HG03439 (cell line): ENCODE data around the gene PLEKHM3.
A peak's percentile ranks its signal among the peaks of the same experiment; 100 is the strongest.

Source experiments
- ATAC-seq: cut with Tn5 transposase; IDR thresholded peaks from one replicate; pipeline ENCODE4 v1.9.1; 2021; ENCODE audit warnings: mild to moderate bottlenecking, moderate library complexity; ENCODE audit not compliant: unreplicated experiment

The PLEKHM3 gene

DNA sequence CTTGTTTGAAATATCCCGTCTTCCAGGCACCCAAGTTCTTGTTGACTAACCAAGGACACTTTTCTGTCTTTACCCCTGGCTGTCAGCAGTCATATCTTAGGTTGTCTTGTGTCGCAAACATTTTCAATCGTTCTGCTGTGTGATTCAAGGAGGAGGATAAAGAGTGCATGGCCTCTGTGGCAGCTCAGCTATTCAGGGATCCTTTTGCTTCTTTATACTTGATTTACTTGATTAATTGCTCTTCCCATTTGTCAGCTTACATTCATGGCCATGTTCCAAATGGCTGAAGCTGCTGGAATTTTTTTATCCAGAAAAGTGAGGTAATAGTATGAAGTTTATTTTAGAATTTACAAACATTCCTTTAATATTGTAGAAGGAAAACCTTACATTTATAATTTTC is 158.3 kb downstream of the PLEKHM3 start:
- ATAC-seq, result no peak

- ATAC-seq, result no peak
Measured at GRCh38 chr2:207865210-207865609, 160.1 kb downstream of the PLEKHM3 start.

DNA sequence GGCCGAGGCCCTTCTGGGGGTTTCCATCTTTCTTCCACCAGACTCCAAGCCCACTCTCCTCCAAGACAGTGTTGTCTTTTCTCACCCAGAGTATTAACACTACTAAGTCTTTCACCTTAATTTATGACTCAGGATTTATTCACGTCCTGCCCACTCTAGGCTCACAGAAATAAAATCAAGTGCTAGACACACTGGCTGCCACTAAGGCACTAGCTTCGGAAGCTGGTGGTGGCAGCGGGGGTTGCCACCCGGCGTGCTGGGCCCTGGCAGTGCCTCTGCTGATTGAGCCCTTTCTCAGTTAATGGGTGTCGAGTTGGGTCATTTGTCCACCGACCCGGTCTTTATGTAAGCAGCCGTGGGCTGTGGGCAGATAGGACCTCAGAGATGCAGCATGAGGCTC is 162.0 kb downstream of the PLEKHM3 start:
- ATAC-seq, result no peak

- ATAC-seq, result no peak
Measured at GRCh38 chr2:207861789-207862188, 163.5 kb downstream of the PLEKHM3 start.

- ATAC-seq, result no peak
Measured at GRCh38 chr2:207860685-207861084, 164.6 kb downstream of the PLEKHM3 start.

DNA sequence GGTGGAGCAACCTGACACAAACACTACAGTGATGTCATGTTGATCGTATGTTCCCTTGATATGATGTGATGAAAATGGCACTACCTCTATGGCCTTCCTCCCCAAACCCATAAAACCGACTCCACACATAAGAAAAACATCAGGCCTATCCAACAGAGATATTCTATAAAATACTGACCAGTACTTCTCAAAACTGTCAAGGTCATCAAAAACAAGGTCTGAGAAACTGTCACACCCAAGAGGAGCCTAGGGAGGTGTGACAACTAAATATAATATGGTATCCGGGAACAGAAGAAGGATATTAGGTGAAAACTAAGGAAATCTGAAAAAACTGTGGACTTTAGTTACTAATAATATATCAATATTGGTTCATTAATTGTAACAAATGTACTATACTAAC is 169.7 kb downstream of the PLEKHM3 start:
- ATAC-seq, result no peak

DNA sequence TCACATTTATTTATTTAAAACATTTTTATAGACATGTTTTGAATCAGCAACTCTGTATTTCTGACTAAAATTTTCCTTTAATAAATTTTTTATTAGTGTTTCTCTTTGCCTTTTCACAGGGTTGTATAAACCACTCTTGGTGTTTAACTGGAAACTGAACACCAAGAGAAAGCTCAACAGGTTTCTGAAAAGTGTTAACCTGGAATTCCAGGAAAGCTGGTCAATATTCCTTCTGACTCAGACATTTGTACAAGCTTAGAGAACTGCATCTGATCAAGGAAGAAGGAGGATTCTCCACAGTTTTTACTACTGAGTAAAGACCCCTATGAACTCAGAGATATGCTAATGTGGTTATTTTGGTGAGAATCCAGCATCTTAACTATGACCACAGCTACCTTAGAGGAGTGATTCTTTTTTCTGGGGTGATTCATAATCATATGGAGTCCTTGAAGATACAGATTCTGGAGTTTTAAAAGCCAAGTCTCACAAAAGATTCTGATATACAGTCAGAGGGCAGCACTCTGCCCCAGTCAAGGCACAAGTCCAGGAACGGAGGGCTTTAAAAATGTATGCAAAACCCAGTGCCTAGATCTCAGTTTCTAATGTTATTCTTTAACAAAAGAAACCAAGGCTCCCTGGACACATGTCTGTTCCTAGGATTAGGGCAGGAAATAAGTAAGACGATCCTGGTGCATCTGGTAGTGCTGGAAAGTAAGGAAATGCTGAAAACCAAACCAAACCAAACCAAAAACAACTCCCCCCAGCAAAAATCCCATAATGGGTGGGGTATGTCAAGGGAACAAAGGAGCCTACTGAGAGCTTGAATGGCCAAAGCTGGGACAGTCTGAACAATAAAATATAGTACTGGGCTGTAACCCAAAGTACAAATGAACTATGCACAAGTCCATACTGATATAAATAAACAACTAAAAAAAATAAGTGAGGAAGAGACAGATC is 170.6 kb downstream of the PLEKHM3 start:
- ATAC-seq, result no peak

DNA sequence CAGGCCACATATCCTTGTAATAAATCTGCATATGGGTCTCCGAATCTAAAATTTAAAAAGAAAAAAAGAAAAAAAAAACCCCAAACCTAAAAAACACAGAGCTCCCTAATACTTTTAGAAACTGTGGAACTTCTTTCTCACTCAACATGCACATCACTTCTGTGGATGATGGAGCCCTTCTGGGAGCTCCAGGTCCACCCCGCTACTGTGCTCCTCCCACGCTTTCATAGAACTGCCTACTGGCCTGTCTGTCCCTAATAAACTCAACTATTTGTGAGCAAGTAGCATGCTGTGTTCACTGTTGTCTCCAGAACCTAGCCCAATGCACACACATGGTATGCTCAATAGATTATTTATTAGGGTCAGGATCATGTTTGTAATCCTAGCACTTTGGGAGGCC is 172.5 kb downstream of the PLEKHM3 start:
- no peak for ATAC-seq

DNA sequence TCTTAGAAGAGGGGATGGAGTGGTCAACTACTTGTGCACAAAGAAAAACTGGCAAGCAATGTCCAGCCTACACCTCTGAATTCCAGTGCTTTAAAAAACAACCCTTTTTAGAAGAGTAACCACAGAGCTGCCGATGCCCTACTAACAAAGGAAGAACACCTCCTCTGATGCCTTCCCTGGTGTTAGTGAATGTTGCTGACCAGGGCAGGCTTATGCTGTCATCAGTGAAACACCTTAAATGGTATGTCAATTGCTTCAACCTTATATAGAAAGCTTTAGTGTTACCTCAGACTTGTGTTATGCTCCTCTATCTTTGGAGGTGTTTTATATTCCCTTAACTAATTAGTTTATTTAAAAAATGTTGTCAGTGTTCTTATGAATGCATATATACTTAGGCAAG is 175.9 kb downstream of the PLEKHM3 start:
- no peak for ATAC-seq

GRCh38 chr2:207848545-207848928 is 176.8 kb downstream of the PLEKHM3 start:
- ATAC-seq, result no peak

DNA sequence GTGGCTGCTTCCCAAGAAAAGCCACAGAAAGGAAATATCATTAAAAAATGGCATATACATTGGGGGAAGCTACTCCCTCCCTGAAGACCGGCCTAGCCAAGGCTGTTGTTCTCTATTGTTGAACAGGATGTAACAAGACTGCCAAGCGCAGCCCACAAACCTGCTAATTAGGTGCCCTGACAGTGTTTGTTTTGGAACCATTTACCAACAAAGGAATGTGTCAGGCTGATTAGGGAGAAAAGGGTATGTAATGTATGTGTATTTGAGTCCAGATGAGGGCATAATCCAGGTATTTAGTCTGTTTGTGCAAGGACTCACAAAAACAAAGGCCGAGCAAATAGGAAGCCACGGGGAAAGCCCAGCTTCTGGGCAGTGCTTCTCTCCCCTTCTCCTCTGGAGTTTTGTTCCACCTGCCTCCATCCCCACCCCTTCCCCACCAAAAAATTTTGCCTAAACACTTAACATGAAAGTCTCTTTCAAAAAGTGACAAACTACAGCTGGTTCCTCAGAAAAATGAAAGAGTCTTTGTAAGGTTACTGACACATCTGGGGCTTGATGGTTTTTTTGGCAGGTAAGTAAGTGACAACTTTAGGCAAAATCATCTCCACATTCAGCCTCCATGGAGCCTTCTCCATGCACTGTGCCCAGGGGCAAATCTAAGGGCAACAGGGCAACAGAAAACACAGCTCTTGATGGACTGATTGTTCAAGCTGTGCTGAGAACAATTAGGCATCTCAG is 177.4 kb downstream of the PLEKHM3 start:
- no peak for ATAC-seq

DNA sequence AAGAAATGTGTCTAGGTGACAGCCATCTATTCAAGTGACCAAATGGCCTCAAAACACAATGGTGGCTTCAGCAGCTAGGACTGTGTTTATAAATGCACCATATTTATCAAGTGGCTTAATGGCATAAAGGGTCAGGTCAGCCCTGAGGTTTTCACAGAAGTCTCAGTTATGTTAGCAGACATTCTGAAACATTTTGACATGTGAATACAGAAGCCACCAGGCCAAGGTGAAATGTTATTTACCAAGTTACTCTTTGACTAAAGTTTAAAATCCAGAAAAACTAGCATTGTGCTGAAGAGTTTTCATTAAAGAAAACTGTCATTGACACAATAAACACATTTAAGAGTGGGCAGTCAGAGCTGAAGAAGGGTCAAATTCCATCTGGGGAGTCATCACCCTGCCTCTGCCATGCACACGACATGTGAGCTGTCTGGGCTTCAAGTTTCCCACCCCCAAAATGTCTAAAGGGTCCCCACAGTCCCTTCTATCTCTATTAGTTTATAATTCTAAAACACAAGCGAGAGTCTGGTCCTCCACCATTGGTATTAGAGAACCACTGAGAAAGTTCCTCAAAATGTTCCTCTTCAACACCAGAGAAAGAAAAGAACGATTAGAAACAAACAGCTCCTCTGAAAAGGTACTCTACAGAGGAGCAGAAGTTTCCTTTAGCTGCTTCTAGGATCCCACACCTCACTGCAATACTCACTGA is 178.1 kb downstream of the PLEKHM3 start:
- ATAC-seq, result no peak

- no peak for ATAC-seq
Measured at GRCh38 chr2:207845202-207845864, 180.0 kb downstream of the PLEKHM3 start.

DNA sequence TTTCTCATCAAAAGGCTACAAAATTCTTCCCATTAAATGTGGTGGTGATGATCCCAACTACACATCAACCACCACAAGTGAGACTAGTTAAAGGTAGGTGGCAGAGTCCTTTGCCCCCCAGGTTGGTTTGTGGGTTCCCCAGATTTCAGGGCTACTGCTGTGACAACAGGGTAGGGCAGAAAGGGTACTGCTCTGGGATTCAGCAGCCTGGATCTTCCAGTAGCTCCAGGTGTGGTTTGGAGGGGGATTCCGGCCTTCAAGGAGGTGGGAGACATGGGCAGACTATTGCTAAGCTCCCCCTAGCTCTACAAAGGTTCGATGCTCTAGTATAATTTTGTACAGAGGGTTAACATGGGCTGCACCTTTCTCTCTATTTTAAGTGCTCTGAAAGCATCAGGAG is 180.7 kb downstream of the PLEKHM3 start:
- no peak for ATAC-seq

DNA sequence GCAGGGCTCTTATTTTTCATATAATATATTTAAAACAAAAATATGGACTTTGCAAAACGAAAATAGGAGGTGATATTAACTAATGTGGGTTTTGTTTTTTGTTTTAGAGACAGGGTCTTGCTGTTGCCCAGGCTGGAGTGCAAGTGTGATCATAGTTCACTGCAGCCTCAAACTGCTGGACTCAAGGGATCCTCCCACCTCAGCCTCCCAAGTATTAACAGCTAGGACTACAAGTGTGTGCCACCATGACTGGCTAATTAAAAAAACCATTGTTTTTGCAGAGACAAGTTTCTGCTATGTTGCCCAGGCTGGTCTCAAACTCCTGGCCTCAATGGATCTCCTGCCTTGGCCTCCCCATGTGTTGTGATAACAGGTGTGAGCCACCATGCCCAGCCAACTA is 185.2 kb downstream of the PLEKHM3 start:
- ATAC-seq, result no peak

DNA sequence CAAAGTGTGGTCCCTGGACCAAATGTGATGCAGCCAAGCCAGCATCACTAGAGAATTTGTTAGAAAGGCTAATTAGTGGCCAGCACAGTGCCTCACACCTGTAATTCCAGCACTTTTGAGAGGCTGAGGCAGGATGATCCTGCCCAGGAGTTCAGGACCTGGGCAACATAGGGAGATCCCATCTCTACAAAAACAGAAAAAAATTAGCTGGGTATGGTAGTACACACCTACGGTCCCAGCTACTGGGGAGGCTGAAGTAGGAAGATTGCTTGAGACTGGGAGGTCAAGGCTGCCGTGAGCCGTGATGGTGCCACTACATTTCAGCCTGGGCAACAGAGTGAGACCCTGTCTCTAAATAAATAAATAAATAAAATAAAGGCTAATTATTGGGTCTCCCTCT is 185.8 kb downstream of the PLEKHM3 start:
- ATAC-seq, result no peak

DNA sequence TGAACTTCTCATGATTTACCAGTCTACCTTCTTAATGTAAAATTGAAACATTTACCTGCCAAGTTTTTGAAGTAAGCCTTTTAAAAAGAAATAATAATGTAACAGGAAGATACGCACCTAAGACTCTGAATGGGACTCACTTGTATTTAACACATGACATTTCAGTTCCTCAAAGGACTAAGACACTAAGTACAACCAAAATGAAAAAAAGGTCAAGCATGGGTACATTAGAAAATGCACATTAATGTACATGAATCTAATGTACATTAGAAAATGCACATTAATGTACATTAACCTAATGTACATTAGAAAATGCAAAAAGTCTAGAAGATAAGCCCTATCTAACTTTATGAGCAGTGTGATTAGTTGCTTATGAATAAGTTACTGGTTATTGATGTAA is 186.3 kb downstream of the PLEKHM3 start:
- no peak for ATAC-seq

GRCh38 chr2:207836521-207837133 is 188.7 kb downstream of the PLEKHM3 start:
- no peak for ATAC-seq

GRCh38 chr2:207835805-207836204 is 189.5 kb downstream of the PLEKHM3 start:
- ATAC-seq, result no peak

- peak; percentile 90 for ATAC-seq
Measured at GRCh38 chr2:207833251-207833751, 192.0 kb downstream of the PLEKHM3 start.
